SW480 (cell line): Measurements from ENCODE around the gene GPR87.

Experiments used
- DNase-seq: peaks from one replicate; pipeline ENCODE4 v3.0.0-alpha.2; 2016; ENCODE audit warnings: low spot score

GPR87 gene

DNA sequence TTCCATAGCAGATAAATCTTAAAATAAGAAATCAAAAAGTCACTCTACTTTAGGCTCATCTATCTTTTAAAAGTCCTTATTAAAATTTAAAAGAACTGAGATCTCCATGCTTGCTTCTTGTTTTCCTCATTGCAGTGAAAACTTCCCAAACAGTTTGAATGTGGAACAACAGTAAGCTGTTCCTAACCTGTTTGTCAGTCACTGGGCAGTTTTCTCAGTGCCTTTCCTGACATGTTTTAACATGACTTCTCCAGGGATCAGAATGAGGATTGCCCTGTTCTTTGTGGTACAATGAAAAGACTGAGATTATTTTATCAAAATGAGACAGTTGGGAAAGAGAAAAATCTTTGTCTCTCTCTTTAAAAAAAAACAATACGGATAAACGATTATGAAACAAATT lies 774 bp downstream of the GPR87 start:
- no peak for DNase-seq

DNA sequence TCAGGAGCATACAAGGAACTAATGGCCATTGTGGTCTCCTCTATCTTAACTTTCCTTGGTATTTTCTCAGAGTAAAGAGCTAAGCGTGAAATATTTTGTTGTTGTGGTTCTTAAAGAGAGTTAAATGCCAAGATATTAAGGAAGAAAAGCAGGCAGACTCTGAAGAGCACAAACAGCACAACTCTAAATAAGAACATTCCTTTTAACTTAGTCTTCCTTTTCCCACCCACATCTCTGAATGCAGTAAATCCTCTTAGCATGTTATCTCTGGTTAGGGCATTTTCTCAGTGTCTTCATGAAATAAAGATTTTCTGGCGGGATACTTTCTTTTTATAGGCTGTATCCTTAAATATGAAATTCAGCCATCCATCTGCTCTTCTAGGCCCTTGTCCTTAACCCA lies 1.5 kb downstream of the GPR87 start:
- DNase-seq, result no peak

DNA sequence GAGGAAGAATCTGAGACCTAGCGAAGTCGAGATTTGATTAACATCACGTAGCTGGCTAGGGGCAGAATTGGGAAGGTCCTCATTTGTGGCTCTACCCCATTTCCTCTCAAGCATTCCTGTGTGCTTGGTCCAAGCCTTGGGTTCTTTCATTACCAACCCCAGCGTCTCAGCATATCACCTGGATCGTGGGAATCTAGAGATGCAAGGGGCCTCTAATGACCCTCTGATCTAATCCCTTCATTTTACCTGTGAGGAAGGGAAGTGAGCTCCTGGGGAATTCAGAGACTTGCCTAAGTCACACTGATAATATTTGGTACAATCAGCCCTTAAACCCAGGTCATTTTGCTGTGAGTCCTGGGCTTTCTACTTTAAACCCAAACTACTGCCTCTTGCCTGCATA lies 2.0 kb downstream of the GPR87 start:
- no peak for DNase-seq

- DNase-seq, result no peak
Measured at GRCh38 chr3:151314137-151314536, 2.5 kb downstream of the GPR87 start.

DNA sequence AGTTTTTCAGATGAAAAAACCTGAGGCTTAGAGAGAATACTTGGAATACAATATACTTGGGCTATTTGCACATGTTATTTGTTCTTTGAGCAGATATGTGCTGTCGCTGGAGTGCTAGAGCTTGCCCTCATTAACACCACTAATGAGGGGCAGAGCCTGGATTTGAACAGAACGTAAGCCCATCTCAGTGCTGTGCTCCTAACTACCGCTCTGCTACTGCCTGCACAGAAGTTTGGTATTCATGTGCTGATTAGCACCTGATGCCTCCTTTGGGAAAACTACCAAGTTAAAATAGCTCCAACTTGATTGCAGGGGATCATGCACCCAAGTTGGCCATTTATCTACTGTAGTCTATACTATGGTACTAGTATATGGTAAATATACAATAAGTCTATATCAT lies 3.6 kb downstream of the GPR87 start:
- no peak for DNase-seq

GRCh38 chr3:151309566-151309965 lies 7.1 kb downstream of the GPR87 start:
- no peak for DNase-seq

- DNase-seq, result no peak
Measured at GRCh38 chr3:151307583-151308488, 8.8 kb downstream of the GPR87 start.

- no peak for DNase-seq
Measured at GRCh38 chr3:151307131-151307530, 9.5 kb downstream of the GPR87 start.

GRCh38 chr3:151306168-151306810 lies 10.3 kb downstream of the GPR87 start:
- no peak for DNase-seq

DNA sequence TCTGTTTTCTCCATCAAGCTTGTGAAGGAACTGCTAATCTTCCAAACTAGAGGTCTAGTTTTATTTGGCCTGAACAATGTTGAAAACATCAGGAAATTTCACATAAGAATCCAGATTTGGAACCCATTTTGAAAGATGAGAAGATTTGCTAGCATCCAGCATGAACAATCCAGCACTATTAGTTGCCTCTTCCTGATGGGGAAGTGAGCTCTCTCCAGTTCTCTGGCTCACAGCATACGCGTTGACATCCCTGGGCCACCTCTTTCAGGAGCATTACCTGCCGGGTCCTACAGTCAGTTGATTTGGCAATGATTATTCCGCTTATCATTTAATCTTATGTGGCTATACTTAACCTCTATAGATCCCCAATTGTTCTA lies 10.9 kb downstream of the GPR87 start:
- DNase-seq, result no peak

- DNase-seq, result peak; percentile 98
Measured at GRCh38 chr3:151305060-151305774, 11.4 kb downstream of the GPR87 start.

DNA sequence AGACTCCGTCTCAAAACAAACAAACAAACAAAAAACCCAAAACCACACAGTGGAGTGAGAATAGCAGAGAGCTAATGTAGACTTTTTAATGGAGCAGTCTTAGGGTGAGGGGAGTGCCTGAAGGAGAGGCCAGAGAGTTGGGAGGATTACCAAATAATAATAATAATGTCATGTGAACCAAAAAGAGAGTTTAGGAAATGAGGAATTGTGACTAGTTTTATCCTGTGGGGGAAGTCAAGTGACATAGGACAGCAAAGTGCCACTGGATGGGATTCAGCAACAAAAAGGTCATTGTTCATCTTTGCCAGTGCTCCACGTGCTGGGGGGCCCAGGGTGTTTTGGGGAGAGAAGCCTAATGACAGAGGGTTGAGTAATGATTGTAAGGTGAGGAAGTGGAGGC lies 12.9 kb downstream of the GPR87 start:
- no peak for DNase-seq

- no peak for DNase-seq
Measured at GRCh38 chr3:151301787-151302186, 14.8 kb downstream of the GPR87 start.

DNA sequence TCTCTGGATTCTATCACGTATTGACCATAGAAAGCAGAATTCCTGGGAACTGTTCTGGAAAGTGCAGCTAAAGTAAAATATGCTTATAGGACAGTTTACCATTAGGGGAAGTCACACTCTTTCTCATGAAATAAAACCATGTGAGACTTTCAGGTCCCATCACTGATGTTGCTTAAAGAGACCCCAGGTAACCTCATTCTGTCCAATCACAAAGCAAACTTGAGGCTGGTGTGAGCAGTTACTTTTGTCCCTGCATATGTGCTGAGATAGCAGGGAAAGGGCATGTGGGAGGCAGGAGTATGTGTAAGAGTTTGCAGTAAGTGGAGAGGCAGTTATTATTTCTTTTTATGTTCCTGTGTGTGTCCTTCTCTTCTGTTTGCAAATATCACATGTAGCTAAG lies 16.1 kb downstream of the GPR87 start:
- no peak for DNase-seq

DNA sequence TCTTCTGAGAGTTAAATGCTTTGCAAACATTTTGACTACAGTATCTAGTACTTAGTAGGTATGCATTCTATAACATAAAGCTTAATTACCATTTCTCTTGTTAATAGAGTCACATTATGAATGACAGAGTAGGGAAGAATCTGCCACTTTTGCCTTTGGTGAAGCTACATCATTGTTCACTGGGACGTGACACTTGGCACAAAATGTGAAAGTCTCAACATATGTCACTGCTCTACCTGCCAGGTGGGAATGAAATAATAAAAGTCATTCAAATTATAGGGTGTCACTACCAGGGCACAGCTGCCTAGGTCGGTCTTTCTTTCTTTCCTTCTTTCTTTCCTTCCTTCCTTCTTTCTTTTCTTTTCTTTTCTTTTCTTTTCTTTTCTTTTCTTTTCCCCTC lies 17.6 kb downstream of the GPR87 start:
- no peak for DNase-seq

DNA sequence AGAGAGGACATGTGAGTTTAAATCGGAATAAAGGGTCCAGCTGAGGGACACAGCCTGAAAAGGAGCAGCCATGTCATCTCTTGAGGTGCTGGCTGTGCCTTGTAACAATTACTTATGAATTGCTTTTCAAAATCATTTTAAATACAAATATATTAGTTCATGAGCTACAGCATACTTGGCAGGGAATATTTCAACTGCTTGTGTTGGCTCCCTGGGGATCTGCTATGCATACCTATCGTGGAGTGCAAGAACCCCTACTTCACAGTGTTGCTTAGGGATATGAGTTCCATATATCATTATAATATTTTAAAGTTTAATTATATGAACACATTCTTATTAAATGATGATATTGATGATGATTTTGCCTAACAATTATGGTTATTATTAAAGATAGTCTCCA lies 19.2 kb downstream of the GPR87 start:
- no peak for DNase-seq

- no peak for DNase-seq
Measured at GRCh38 chr3:151296226-151296625, 20.4 kb downstream of the GPR87 start.

GRCh38 chr3:151293127-151293526 lies 23.5 kb downstream of the GPR87 start:
- DNase-seq, result no peak

- peak; percentile 13 for DNase-seq
Measured at GRCh38 chr3:151290673-151291072, 25.9 kb downstream of the GPR87 start.

DNA sequence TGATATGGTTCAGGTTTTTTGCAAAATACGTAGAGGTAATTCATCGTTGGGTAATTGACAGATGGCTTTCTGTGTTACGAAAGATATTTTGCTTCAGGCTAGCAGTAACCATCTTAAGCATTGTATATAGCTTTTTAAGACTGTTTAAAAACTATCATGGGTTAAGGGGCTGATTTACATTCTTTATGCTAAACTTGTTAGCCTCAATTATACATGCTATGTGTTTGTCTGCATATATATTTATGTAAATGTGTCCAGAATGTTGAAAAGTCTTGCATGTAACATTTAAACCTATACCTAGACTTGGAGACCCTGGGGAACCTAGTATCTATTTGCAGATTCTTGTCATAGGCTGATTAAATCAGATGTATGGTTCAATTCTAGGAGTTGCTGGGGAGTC lies 27.2 kb downstream of the GPR87 start:
- DNase-seq, result no peak

DNA sequence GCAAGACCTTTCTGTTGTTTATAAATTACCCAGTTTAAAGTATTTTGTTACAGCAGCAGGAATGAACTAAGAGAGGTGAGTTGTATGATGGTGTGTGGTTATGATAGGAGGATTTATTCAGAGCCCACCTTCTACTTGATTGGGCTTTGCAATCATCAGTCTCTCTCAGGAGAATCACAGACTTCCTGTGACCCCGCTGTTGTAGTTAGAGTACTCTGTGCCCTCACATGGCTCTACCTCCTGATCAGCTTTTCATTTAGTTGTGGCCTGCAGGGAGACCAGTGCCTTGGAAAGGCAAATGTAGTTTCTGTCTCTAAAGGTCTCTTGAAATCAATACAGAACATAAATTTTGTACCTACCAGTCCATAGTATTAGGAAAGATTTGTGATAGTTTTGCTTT lies 30.7 kb downstream of the GPR87 start:
- no peak for DNase-seq

GRCh38 chr3:151283907-151284461 lies 32.6 kb downstream of the GPR87 start:
- peak; percentile 7 for DNase-seq

DNA sequence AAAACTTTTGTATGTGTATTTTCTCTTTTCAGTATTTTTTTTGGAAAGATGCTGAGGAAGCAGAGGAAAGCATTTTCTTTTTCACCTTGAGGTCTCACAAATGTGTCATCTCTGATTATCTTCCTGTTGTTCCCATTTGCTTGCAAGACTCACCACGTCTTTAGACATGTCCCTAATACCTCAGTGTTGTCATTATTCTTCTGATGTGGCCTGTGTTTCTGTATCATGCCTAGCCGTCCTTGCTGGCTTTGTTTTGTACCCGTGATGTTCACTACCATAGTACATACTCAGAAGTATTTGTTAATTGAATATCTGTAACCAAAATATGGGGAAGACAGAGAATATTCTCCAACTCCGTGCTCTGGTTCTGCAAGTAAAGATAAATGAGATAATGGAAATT lies 33.2 kb downstream of the GPR87 start:
- DNase-seq, result no peak
